OCI-LY1 (cell line): Measurements from ENCODE around the gene MYL6.

Experiments used
- EZH2 ChIP-seq: fragments of 200-600 bp; sonication (generic), shearing (Covaris generic); IDR thresholded peaks from 2 replicates; pipeline ENCODE4 v1.8.0; 2017; ENCODE audit warnings: borderline replicate concordance, mixed run types, mild to moderate bottlenecking, antibody characterized with exemption, low read length, moderate library complexity, mixed read lengths
- TF ChIP-seq, protein P1 (sequence below): fragments of 200-600 bp; sonication (generic), shearing (Covaris generic); IDR thresholded peaks from 2 replicates; pipeline ENCODE4 v1.5.1; 2017; ENCODE audit warnings: mild to moderate bottlenecking, antibody characterized with exemption, low read length, moderate library complexity, mixed read lengths

DNA sequence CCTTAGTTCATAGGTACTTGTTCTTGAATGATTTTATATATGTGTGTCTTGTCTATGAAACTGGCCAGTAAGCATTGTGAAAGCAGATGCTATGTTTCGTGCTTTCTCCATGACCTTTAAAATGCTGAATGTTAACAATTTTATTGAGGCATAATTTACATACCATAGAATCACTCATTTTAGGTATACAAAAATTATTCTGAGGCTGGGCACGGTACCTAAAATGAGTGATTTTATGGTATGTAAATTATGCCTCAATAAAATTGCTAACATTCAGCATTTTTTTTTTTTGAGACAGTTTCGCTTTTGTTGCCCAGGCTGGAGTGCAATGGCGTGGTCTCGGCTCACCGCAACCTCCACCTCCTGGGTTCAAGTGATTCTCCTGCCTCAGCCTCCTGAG is 23.3 kb upstream of the MYL6 start:
- TF ChIP-seq, protein P1, sequence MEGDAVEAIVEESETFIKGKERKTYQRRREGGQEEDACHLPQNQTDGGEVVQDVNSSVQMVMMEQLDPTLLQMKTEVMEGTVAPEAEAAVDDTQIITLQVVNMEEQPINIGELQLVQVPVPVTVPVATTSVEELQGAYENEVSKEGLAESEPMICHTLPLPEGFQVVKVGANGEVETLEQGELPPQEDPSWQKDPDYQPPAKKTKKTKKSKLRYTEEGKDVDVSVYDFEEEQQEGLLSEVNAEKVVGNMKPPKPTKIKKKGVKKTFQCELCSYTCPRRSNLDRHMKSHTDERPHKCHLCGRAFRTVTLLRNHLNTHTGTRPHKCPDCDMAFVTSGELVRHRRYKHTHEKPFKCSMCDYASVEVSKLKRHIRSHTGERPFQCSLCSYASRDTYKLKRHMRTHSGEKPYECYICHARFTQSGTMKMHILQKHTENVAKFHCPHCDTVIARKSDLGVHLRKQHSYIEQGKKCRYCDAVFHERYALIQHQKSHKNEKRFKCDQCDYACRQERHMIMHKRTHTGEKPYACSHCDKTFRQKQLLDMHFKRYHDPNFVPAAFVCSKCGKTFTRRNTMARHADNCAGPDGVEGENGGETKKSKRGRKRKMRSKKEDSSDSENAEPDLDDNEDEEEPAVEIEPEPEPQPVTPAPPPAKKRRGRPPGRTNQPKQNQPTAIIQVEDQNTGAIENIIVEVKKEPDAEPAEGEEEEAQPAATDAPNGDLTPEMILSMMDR, result no peak
- TF ChIP-seq EZH2, result no peak
